CD14-positive monocyte (primary cell): Measurements from ENCODE around the gene TALDO1. TPM values are rescaled to one million over a fixed set of nuclear protein-coding genes. Genes with fewer than 3 reads are reported as not detected.

Experiments used
- DNase-seq, 3 donors: peaks; one replicate each; pipeline ENCODE4 v3.0.0-alpha.2; 2011 to 2022
- H2AFZ ChIP-seq: 2 replicates; pipeline ENCODE4 v1.6.0; 2012; ENCODE audit warnings: mild to moderate bottlenecking, low read depth, low read length, inconsistent platforms; ENCODE audit not compliant: insufficient read depth, poor library complexity, severe bottlenecking
- H3K27ac ChIP-seq, 2 donors: 1 replicate in 1 of 2; 2 replicates in 1 of 2; pipeline ENCODE4 v1.5.1; 2012 to 2013; ENCODE audit warnings: low read length in 2 of 2, control low read depth in 1 of 2, inconsistent platforms in 1 of 2, low read depth in 1 of 2, mild to moderate bottlenecking in 1 of 2
- H3K27me3 ChIP-seq, 2 donors: one replicate each; pipeline versions ENCODE4 v1.6.0 to v1.6.1; 2011 to 2013; ENCODE audit warnings: low read length in 2 of 2; ENCODE audit not compliant: control insufficient read depth in 2 of 2, insufficient read depth in 2 of 2
- H3K36me3 ChIP-seq, 2 donors: replicated peaks in 1 of 2; 1 replicate in 1 of 2; 2 replicates in 1 of 2; pipeline versions ENCODE4 v1.5.1 to v1.6.1; 2012 to 2013; ENCODE audit warnings: low read length in 2 of 2, control low read depth in 1 of 2, inconsistent platforms in 1 of 2, mild to moderate bottlenecking in 1 of 2; ENCODE audit not compliant: insufficient read depth in 2 of 2, control insufficient read depth in 1 of 2
- H3K4me1 ChIP-seq, 2 donors: 1 replicate in 1 of 2; 2 replicates in 1 of 2; pipeline versions ENCODE4 v1.5.1 to v1.6.1; 2012 to 2013; ENCODE audit warnings: low read length in 2 of 2, control low read depth in 1 of 2, inconsistent platforms in 1 of 2, mild to moderate bottlenecking in 1 of 2, moderate library complexity in 1 of 2; ENCODE audit not compliant: insufficient read depth in 2 of 2, control insufficient read depth in 1 of 2
- H3K4me2 ChIP-seq: replicated peaks from 2 replicates; pipeline ENCODE3; 2012; ENCODE audit warnings: low read length, moderate library complexity, mild to moderate bottlenecking; ENCODE audit not compliant: poor library complexity, severe bottlenecking; ENCODE audit errors: extremely low read depth
- H3K4me3 ChIP-seq, 3 experiments: fragments of 200-600 bp in 1 of 3; sonication (generic) in 1 of 3; replicated peaks in 1 of 3; 1 replicate in 2 of 3; 2 replicates in 1 of 3; pipeline ENCODE4 v1.5.1; 2011 to 2013; ENCODE audit warnings: low read length in 3 of 3, mild to moderate bottlenecking in 3 of 3, control low read depth in 2 of 3, low read depth in 2 of 3, inconsistent platforms in 1 of 3, moderate library complexity in 1 of 3
- H3K79me2 ChIP-seq: 2 replicates; pipeline ENCODE4 v1.6.0; 2012; ENCODE audit warnings: mild to moderate bottlenecking, control low read depth, inconsistent platforms, low read length, moderate library complexity; ENCODE audit not compliant: insufficient read depth
- H3K9ac ChIP-seq: 2 replicates; pipeline ENCODE4 v1.6.0; 2017; ENCODE audit warnings: low read length, mild to moderate bottlenecking; ENCODE audit not compliant: insufficient read depth, poor library complexity, severe bottlenecking
- H3K9me3 ChIP-seq, 2 donors: replicated peaks in 1 of 2; 1 replicate in 1 of 2; 2 replicates in 1 of 2; pipeline versions ENCODE4 v1.5.1 to v1.6.1; 2012 to 2013; ENCODE audit warnings: low read length in 2 of 2, control low read depth in 1 of 2; ENCODE audit not compliant: control insufficient read depth in 1 of 2, insufficient read depth in 1 of 2
- H4K20me1 ChIP-seq: 2 replicates; pipeline ENCODE4 v1.6.0; 2012; ENCODE audit warnings: mild to moderate bottlenecking, low read length, control low read depth, moderate library complexity; ENCODE audit not compliant: insufficient read depth
- H3K27ac Mint-ChIP-seq, 7 donors: one replicate each; pipeline ENCODE4 v1.8.0; 2020; ENCODE audit warnings: mild to moderate bottlenecking in 7 of 7, mixed read lengths in 7 of 7, moderate library complexity in 6 of 7, inconsistent platforms in 2 of 7
- H3K27me3 Mint-ChIP-seq, 3 donors: one replicate each; pipeline ENCODE4 v1.8.0; 2021 to 2022; ENCODE audit warnings: low read depth in 3 of 3, mild to moderate bottlenecking in 3 of 3, mixed read lengths in 3 of 3, moderate library complexity in 3 of 3, inconsistent platforms in 1 of 3
- H3K36me3 Mint-ChIP-seq, 2 donors: one replicate each; pipeline ENCODE4 v1.8.0; 2020; ENCODE audit warnings: mixed read lengths in 2 of 2, inconsistent platforms in 1 of 2, mild to moderate bottlenecking in 1 of 2
- H3K4me1 Mint-ChIP-seq: one replicate; pipeline ENCODE4 v1.8.0; 2020; ENCODE audit warnings: mild to moderate bottlenecking, mixed read lengths
- H3K4me3 Mint-ChIP-seq, 2 donors: one replicate each; pipeline ENCODE4 v1.8.0; 2020; ENCODE audit warnings: mild to moderate bottlenecking in 2 of 2, mixed read lengths in 2 of 2, moderate library complexity in 1 of 2
- H3K9me3 Mint-ChIP-seq, 7 donors: one replicate each; pipeline ENCODE4 v1.8.0; 2020 to 2022; ENCODE audit warnings: mixed read lengths in 7 of 7, mild to moderate bottlenecking in 6 of 7, moderate library complexity in 6 of 7, inconsistent platforms in 2 of 7
- WGBS: methylation state at CpG from one replicate; pipeline ENCODE4 v1.1.5; 2013; ENCODE audit warnings: missing lambda C conversion rate; ENCODE audit not compliant: insufficient coverage; 5-methylcytosine and 5-hydroxymethylcytosine counted together
- intact Hi-C, 2 donors: fragments of 100-400 bp; cut with micrococcal nuclease; formaldehyde crosslinking; loops; one replicate each; pipeline versions ENCODE4 v1.15.0 to v1.15.1; 2023
- polyA plus RNA-seq, 3 donors: library from polyadenylated mRNA; depleted of rRNA in 1 of 3; unstranded in 2 of 3; stranded (reverse) in 1 of 3; fragments of 300-500 nt in 2 of 3; fragments of >200 nt in 1 of 3; fragmentation: Illumina TruSeq in 2 of 3; gene quantifications; 1 replicate in 2 of 3; 2 replicates in 1 of 3; pipeline ENCODE4 v1.2.3, GENCODE V29; 2012 to 2021
- TF ChIP-seq, protein P1 (sequence below): fragments of 200-600 bp; IDR thresholded peaks from one replicate; pipeline ENCODE4 v1.8.0; 2022; ENCODE audit warnings: antibody characterized with exemption, mild to moderate bottlenecking

TALDO1 gene
- polyA plus RNA-seq, 3 donors = 502 to 1,249 (median 1,224) TPM

DNA sequence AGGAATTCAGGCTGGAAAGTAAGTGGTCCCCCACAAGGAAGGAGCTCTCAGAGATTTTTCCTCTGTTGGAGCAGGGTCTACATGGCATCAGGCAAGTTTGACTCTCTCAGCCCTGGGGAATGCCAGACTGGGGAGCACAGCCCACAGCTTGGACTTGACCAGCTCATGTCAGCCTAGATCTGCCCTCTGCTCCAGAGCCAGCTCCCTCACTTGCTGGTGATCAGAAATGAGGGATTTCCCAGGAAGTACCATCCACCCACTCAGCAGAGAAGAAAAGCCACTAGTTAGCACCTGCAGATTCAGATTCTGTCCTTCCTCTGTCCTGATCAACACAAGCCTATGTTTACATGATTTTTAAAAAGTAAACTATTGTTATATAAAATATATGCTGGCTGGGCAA lies 13.0 kb downstream of the TALDO1 start:
- Histone ChIP-seq H3K9ac (no peak overlapping the region), H3K4me2 (no peak overlapping the region), H3K27ac (no peak overlapping the region), H3K27me3 (no peaks in the 10 kb centered on the region), H3K36me3 (peaks cover 90 to 98% of the 10 kb centered on the region in 2 donors), H2AFZ (no peak overlapping the region), H3K4me3 (no peak overlapping the region), H3K4me1 (no peaks in the 10 kb centered on the region), H3K9me3 (no peaks in the 10 kb centered on the region), H3K79me2 (peaks cover 56% of the 10 kb centered on the region), H4K20me1 (peaks cover 99% of the 10 kb centered on the region)
- peaks cover 0 to 3% (median 0%) of the 10 kb centered on the region in 7 donors for H3K9me3 Mint-ChIP-seq
- peak overlapping the region in 3 of 7 donors; percentile 19 to 72 (median 36) for H3K27ac Mint-ChIP-seq
- no peaks in the 10 kb centered on the region for H3K27me3 Mint-ChIP-seq
- peaks cover 4% of the 10 kb centered on the region for H3K4me1 Mint-ChIP-seq
- TF ChIP-seq, protein P1, sequence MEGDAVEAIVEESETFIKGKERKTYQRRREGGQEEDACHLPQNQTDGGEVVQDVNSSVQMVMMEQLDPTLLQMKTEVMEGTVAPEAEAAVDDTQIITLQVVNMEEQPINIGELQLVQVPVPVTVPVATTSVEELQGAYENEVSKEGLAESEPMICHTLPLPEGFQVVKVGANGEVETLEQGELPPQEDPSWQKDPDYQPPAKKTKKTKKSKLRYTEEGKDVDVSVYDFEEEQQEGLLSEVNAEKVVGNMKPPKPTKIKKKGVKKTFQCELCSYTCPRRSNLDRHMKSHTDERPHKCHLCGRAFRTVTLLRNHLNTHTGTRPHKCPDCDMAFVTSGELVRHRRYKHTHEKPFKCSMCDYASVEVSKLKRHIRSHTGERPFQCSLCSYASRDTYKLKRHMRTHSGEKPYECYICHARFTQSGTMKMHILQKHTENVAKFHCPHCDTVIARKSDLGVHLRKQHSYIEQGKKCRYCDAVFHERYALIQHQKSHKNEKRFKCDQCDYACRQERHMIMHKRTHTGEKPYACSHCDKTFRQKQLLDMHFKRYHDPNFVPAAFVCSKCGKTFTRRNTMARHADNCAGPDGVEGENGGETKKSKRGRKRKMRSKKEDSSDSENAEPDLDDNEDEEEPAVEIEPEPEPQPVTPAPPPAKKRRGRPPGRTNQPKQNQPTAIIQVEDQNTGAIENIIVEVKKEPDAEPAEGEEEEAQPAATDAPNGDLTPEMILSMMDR = no peak
- intact Hi-C loops = no loop called here
- no peak overlapping the region for H3K4me3 Mint-ChIP-seq
- H3K36me3 Mint-ChIP-seq = peaks cover 77 to 97% of the 10 kb centered on the region in 2 donors
- DNase-seq = no peak

DNA sequence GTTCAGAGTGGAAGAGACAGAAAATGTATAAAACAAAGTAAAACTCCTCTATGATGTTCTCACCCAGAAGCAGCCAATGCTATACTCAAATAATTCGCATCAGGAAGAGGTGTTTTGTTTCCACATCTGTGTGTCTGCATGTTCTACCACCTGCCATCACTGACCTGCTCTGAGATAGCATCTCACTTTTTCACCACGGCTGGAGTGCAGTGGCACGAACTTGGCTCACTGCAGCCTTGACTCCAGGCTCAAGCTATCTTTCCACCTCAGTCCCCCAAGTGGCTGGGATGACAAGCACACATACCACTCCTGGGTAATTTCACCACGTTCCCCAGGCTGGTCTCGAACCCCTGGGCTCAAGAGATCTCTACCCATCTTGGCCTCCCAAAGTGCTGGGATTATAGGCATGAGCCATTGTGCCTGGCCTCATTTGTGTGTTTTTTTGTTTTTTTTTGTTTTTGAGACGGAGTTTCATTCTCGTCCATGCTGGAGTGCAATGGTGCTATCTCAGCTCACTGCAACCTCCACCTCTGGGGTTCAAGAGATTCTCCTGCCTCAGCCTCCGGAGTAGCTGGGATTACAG lies 14.4 kb downstream of the TALDO1 start:
- H3K9ac ChIP-seq = no peak overlapping the region
- no peaks in the 10 kb centered on the region for H3K4me1 ChIP-seq
- no peaks in the 10 kb centered on the region for H3K27me3 ChIP-seq
- peak overlapping the region in 1 of 2 donors; percentile 20 for H3K27ac ChIP-seq
- Mint-ChIP-seq H3K9me3 (peaks cover 0 to 3% (median 0%) of the 10 kb centered on the region in 7 donors), H3K36me3 (peaks cover 73 to 91% of the 10 kb centered on the region in 2 donors), H3K27ac (peak overlapping the region in 4 of 7 donors; percentile 13 to 61 (median 51)), H3K4me1 (peaks cover 6% of the 10 kb centered on the region), H3K27me3 (no peaks in the 10 kb centered on the region), H3K4me3 (no peak overlapping the region)
- H4K20me1 ChIP-seq = peaks cover 99% of the 10 kb centered on the region
- intact Hi-C loops = no loop called here
- no peaks in the 10 kb centered on the region for H3K9me3 ChIP-seq
- no peak overlapping the region for H3K4me2 ChIP-seq
- TF ChIP-seq, protein P1 = no peak
- H3K36me3 ChIP-seq = peaks cover 77 to 97% of the 10 kb centered on the region in 2 donors
- peaks cover 42% of the 10 kb centered on the region for H3K79me2 ChIP-seq
- no peak for DNase-seq
- no peak overlapping the region for H3K4me3 ChIP-seq
- WGBS = 100% methylated on average over 2 of the region's 8 CpGs
- no peak overlapping the region for H2AFZ ChIP-seq
